GM12872 (cell line): ENCODE results near the gene MYOM3.

Experiments used
- CTCF ChIP-seq: IDR thresholded peaks from 3 replicates; pipeline ENCODE4 v1.5.1; 2011; ENCODE audit warnings: low read depth, mild to moderate bottlenecking, low read length, moderate library complexity; ENCODE audit not compliant: insufficient read depth

The MYOM3 gene

GRCh38 chr1:24092979-24093378 lies 19.0 kb downstream of the MYOM3 start:
- no peak for TF ChIP-seq CTCF

GRCh38 chr1:24091971-24092482 lies 19.9 kb downstream of the MYOM3 start:
- TF ChIP-seq CTCF = no peak

DNA sequence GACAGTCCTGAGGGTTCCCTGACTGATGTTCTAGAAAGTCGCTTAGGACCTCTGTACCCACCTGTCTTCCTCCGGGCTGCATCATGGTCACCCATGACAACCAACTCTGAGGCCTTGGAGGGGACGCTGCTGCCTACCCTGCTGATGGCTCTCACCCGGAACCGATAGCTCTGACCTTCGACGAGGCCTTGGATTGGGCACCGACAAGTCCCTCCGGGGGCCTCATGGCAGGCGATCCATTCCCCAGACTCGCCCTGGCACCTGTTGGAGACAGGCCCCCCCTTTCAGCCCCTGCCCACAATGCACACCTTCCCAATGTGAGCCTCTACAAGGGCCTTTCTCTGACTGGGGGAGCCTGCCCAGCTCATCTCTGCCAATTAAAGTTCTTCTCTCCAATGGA lies 21.2 kb downstream of the MYOM3 start:
- no peak for TF ChIP-seq CTCF

GRCh38 chr1:24089743-24090555 lies 22.0 kb downstream of the MYOM3 start:
- TF ChIP-seq CTCF = no peak

GRCh38 chr1:24089027-24089742 lies 22.8 kb downstream of the MYOM3 start:
- no peak for TF ChIP-seq CTCF

DNA sequence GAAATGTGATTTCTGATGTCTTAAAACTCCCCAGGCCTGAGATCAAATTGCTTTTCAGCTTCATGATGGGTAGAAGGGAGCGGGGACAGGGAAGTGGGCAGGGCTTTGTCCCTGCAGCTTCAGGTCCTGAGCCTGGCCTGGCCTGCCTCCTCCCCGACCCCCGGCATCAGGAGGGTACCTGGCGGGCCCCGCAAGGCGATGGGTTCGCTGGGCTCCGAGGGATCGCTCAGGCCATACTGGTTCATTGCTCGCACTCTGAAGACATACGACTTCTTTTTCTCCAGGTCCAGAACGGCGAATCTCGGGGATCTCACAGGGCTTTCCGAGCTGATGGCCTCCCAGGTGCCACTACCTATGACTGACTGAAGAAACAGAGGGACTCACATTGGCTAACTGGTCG lies 25.5 kb downstream of the MYOM3 start:
- TF ChIP-seq CTCF = no peak

- TF ChIP-seq CTCF = no peak
These were observed 26.4 kb downstream of the MYOM3 start for GRCh38 chr1:24085546-24085945.
